ENCODE measurements around the gene AUH. TPM values are rescaled to one million over a fixed set of nuclear protein-coding genes. Genes with fewer than 3 reads are reported as not detected.

The AUH gene
- total RNA-seq, 4 donors from 2014 or later: 37.1 to 59.9 (median 49.7) TPM

GRCh38 chr9:91320299-91320698 lies 41.4 kb downstream of the AUH start:
- H3K36me3 ChIP-seq: no peaks in the 10 kb centered on the region
- H3K9me3 ChIP-seq: no peaks in the 10 kb centered on the region
- TF ChIP-seq POLR2A (IDR thresholded peaks at IDR 0.05): no peak
- TF ChIP-seq CTCF (IDR thresholded peaks at IDR 0.05): no peak
- no peak overlapping the region for H3K27ac ChIP-seq
- no peak for DNase-seq
- H3K4me1 ChIP-seq: no peaks in the 10 kb centered on the region
- H3K27me3 ChIP-seq: no peaks in the 10 kb centered on the region
- no peak overlapping the region for H3K4me3 ChIP-seq

- TF ChIP-seq CTCF (IDR thresholded peaks at IDR 0.05): no peak
- no peak for TF ChIP-seq POLR2A (IDR thresholded peaks at IDR 0.05)
- no peaks in the 10 kb centered on the region for H3K9me3 ChIP-seq
These were observed 45.6 kb downstream of the AUH start for GRCh38 chr9:91316093-91316492.

GRCh38 chr9:91315191-91315590 lies 46.5 kb downstream of the AUH start:
- no peaks in the 10 kb centered on the region for H3K36me3 ChIP-seq
- TF ChIP-seq POLR2A (IDR thresholded peaks at IDR 0.05): no peak
- TF ChIP-seq CTCF (IDR thresholded peaks at IDR 0.05): no peak
- no peak for DNase-seq
- no peaks in the 10 kb centered on the region for H3K4me1 ChIP-seq
- H3K9me3 ChIP-seq: no peaks in the 10 kb centered on the region
- no peak overlapping the region for H3K4me3 ChIP-seq
- H3K27ac ChIP-seq: no peak overlapping the region
- H3K27me3 ChIP-seq: no peaks in the 10 kb centered on the region

More at GRCh38 chr9:91316093-91316492, 45.6 kb downstream of the AUH start:
- Histone ChIP-seq H3K36me3 (no peaks in the 10 kb centered on the region), H3K4me1 (no peaks in the 10 kb centered on the region), H3K27me3 (no peaks in the 10 kb centered on the region), H3K4me3 (no peak overlapping the region), H3K27ac (no peak overlapping the region)
- no peak for DNase-seq

- Histone ChIP-seq H3K4me3 (no peak overlapping the region), H3K9me3 (no peaks in the 10 kb centered on the region), H3K36me3 (no peaks in the 10 kb centered on the region), H3K27me3 (no peaks in the 10 kb centered on the region), H3K4me1 (no peaks in the 10 kb centered on the region), H3K27ac (no peak overlapping the region)
- TF ChIP-seq CTCF (IDR thresholded peaks at IDR 0.05) (no peak), POLR2A (IDR thresholded peaks at IDR 0.05) (no peak)
- no peak for DNase-seq
These were observed 48.9 kb downstream of the AUH start for GRCh38 chr9:91312717-91313325.

GRCh38 chr9:91310037-91310436 lies 51.7 kb downstream of the AUH start:
- H3K9me3 ChIP-seq: no peaks in the 10 kb centered on the region
- no peaks in the 10 kb centered on the region for H3K27me3 ChIP-seq
- no peak overlapping the region for H3K4me3 ChIP-seq
- TF ChIP-seq POLR2A (IDR thresholded peaks at IDR 0.05) (no peak), CTCF (IDR thresholded peaks at IDR 0.05) (no peak)
- H3K36me3 ChIP-seq: no peaks in the 10 kb centered on the region
- H3K4me1 ChIP-seq: no peaks in the 10 kb centered on the region
- no peak for DNase-seq
- H3K27ac ChIP-seq: no peak overlapping the region

DNA sequence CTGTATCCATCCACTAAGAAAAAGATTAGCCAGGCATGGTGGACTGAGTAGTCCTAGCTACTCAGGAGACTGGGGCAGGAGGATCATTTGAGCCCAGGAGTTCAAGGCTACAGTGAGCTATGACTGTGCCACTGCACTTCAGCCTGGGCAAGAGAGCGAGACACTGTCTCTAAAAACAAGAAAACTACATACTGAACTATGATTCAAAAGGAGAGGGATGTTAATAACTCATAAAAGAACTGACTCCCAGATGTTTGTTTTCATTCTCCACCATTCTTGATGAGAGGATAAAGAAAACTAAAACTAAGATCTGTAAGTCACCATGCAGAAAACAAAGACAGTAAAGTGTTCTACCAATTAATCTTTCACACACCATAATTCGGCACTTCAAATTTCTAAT lies 53.5 kb downstream of the AUH start:
- no peak for DNase-seq
- Histone ChIP-seq H3K27ac (no peak overlapping the region), H3K4me1 (peaks cover 0 to under 1% (median 0%) of the 10 kb centered on the region in 4 donors), H3K4me3 (no peak overlapping the region), H3K9me3 (no peaks in the 10 kb centered on the region), H3K27me3 (no peaks in the 10 kb centered on the region), H3K36me3 (no peaks in the 10 kb centered on the region)
- TF ChIP-seq POLR2A (IDR thresholded peaks at IDR 0.05) (no peak), CTCF (IDR thresholded peaks at IDR 0.05) (no peak)

Data from Peyer's patch (tissue), 4 donors.